DMS 273 (cell line): ENCODE measurements around the gene ANTXR2.

Experiments used
- DNase-seq: peaks from one replicate; lab custom pipeline; 2025; ENCODE audit not compliant: unreplicated experiment; lab: John Stamatoyannopoulos, UW

ANTXR2 gene

DNA sequence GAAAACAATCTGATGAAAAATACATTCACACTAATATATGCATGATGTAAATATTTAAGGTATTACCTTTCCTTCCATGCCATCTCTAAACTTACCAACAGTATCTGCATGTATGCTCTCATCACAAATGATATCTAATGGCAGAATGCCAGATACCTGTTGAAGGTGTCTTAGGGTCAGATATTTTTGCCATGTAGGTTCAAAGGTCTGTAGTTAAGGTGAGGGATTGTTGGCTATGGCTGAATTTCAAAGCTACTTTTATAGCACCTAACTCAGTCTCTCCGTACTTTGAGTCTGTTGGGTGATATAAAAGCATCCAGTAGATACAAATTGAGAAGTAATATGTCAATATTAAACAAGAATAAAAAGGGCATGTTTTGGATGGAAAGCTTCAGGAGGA lies 19.8 kb upstream of the ANTXR2 start:
- no peak for DNase-seq

DNA sequence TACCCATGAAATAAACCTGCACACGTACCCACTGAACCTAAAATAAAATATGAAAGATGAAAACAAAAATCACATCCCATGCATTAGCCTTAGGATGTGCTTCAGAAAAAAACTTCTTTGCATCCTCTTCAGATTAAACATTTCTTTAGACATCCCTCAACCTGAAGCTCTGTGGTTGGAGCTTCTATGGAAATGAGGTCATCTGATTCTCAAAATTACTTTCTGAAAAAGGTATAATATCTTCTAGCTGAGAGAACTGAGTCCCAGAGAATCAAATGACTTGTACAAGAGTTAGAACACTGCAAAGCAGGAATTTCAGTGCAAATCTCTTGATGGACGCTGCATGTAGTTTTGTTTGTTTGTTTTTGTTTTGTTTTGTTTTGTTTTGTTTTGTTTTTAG lies 19.1 kb upstream of the ANTXR2 start:
- DNase-seq: no peak

DNA sequence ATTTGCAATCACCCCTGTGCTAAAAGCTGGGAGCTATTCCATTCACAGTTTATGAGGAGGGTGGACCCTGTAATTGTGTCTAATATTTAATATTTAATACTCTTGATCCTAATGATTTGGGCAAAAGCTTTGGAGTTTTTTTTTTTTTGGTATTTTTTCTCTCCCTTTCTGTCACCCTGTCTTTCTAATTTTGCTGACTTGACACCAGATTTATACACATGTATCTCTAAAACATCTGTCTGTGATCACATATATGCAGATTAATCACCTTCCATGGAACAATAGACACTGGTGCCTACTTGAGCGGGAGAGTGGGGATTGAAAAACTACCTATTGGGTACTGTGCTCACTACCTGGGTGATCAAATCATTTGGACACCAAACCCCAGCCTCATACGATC lies 18.7 kb upstream of the ANTXR2 start:
- DNase-seq: no peak

DNA sequence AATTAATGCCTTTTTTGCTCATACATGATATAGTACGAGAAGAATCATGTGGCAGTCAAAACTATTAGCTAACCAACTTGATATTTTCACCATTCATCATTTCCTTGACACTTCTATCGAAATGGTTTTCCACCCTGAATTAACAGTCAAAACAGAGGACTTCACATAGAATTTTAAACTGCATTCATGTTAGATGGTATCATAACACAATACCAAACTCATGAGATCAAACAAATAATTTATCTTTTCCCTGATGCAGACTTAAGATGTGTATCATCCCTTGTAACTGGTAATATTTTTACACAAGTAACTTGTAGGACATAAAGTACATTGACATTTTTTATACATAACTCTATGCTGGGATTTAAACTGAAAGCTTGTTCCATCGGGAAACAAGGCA lies 18.2 kb upstream of the ANTXR2 start:
- no peak for DNase-seq

DNA sequence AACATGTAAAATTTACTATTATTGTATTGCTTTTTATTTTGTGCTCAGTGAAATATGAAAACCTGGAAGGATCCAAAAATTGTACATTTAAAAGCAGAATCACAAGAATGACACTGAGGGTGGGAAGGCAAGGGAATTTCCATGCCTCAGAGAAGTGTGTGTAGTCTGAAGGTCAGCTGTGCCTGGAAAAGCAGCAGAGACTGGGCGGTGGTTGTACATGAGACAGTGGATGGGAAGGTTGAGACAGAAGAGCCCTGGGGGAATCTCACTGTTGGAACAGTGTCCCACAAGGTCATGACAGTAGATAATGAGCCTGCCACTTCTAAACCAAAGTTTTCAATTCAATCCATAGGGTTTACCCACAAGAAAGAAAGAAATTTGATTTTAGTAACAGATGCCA lies 17.1 kb upstream of the ANTXR2 start:
- DNase-seq: no peak

DNA sequence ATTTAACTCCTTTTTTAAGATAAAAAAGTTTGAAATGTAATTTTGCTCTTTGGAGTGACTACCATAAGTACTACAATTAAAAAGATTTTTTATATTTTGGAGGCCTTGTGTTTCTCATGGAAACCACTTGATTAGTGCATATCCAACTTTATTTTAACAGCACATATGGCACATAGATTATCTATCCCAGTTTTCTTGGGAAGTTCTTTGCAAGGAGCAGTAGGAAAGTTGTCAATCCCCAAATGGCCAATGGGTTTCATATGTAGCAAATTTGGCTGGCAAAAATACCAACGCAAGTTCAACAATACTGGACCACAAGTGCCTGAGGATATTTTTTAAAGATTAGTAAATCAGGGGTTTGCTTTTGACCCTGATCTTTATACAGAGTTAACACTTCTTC lies 15.4 kb upstream of the ANTXR2 start:
- DNase-seq: no peak

DNA sequence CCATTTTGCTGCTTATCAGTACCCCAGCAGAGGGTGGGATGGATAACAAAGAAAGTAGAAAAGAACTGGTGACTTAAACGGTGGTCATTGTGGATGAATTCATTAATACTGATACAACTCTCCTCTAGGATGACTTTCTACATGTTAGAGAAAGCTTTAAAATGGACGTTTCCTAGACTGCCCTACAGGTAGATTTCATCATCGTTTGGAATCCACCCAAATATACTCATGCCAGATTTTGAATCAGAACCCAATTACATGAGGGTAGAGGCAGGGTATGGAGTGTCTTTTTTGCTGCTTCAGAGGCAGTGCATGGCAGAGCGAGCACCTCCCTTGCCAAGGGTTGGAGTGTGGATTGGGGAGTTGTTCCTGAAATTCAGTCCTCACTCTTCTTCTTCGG lies 13.3 kb upstream of the ANTXR2 start:
- DNase-seq: peak; percentile 8

DNA sequence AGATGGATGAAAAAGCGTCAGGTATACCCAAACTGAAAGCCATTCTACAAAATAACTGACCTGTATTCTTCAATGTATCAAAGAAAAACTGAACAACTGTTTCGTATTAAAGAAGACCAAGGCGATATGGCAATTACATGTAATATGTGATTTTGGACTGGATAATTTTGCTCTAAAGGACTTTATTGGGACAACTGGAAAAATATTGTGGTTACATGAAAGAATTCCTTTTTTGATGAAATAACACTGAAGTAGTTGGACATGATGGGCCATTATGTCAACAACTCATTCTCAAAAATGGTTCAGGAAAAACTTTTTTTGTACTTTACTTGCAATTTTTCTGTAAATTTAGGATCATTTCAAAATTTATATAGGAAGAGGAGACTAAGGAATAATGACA lies 12.1 kb upstream of the ANTXR2 start:
- no peak for DNase-seq

DNA sequence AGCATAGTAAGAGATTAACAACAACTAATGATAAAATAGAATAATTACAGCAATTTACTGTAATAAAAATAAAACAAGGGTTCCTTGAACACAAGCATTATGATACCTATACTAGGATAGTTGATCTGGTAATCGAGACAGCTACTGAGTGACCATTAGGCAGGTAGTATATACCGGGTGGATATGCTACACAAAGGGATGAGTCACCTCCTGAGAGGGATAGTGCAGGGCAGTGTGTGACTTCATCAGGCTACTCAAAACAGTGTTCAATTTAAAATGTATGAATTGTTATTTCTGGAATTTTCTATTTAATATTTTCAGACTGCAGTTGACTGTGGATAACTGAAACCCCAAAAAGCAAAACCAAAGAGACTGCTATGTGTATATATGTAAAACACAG lies 9.7 kb upstream of the ANTXR2 start:
- no peak for DNase-seq

DNA sequence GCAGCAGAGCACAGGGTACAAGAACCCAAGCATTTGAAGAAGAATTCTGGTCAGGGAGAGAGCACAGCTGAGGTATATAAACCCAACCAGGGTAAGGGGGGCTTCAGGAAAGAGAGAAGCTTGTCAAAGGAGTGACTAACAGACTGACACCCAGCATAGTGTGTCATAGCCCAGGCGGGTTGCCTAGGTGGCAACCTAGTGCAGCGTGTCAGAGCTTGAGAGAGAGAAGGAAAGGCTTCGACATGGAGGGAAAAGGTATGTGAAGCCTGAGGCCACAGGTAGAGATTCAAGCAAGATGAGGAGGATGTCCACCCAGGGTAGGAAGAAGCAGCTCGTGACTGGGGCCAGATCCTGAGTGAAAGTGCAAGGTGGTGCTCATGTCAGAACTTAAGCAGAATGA lies 8.5 kb upstream of the ANTXR2 start:
- DNase-seq: no peak

DNA sequence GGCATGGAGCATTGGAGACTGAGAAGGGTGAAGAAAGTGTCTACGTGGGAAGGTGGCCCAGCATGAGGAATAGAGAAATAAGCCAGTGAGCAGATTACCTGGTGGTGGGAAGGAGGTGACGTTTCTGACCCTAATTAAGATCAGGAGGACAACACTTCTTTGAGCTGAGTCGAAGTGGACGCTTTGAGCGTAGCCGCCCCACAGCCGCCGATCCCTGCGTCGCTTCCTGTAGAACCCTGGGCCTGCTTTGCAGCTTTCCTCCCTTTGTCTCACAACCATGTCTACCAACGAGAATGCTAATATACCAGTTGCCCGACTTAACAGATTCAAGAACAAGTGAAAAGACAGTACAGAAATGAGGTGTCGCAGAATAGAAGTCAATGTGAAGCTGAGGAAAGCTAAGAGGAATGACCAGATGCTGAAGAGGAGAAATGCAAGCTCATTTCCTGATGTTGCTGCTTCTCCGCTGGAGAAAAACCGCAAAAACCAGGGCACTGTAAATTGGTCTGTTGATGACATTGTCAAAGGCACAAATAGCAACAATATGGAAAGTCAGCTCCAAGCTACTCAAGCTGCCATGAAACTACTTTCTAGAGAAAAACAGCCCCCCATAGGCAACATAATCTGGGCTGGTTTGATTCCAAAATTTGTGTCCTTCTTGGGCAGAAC lies 6.4 kb upstream of the ANTXR2 start:
- no peak for DNase-seq

DNA sequence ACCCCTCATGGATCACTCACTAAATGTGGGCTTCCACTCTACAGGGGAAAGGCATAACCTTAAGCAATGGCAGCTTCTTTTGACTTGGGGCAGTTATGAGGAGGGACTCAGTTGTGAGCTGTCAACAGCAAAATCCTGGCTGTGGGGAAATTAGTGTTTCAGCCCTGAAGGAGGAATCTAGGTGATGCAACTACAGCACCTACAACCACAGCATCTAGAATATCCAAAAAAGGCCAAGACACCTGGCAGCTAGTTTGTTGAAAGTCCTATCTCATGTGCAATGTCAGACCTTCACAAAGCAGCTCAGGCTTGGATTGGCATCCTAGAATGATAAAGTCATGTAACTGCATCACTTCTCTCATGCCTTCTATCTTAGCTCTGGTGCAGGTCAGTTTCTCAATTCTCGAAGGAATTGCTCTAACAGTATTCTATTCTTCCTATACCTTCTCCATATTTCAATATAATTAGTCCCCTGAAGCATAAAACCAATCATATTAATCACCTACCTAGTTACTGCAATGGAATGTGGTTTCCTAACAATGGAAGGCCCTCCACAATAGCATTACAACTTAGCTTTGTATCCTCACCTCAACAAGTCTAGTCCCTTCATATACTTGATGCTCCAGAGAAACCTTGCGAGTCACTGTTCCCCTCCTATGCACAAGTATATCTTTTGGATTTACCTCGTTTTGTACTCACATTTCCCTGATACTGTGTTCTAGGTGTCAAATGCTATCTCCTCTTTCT lies 5.5 kb upstream of the ANTXR2 start:
- no peak for DNase-seq

DNA sequence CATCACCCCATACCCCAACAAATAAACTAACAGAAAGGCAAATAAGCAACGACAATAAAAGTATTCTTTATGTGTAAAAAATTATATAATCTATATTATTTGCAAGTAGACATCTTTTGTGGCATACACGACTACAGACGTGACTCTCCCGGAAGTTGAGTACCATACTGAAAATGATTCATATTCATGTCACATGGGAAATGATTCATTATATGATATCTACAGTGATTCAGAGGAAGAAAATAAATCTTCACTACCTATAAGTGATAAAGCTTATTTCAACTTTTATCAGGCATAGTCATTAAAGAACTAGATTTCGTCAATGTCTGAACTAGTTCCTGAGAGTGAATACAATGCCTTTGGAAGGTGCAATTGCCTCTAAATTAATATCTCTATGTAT lies 4.6 kb upstream of the ANTXR2 start:
- DNase-seq: no peak

DNA sequence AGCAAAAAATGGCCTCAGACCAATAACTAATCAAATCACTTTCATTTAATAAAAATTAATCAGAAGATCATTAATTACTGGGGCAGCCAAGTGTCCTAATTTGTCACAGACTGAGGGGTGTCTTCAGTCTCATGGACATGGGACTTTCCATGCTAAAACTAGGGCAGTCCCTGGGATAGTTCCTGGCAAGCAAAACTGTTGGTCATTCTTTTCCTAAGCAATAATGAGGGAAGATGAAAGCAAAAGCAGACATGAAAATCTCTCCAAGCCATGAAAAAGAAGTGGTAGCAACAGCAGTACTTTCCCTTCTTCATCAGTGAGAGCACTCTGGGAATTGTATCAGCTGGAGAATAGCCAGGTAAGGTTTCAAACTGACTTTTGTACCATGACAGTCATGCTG lies 3.7 kb upstream of the ANTXR2 start:
- no peak for DNase-seq

DNA sequence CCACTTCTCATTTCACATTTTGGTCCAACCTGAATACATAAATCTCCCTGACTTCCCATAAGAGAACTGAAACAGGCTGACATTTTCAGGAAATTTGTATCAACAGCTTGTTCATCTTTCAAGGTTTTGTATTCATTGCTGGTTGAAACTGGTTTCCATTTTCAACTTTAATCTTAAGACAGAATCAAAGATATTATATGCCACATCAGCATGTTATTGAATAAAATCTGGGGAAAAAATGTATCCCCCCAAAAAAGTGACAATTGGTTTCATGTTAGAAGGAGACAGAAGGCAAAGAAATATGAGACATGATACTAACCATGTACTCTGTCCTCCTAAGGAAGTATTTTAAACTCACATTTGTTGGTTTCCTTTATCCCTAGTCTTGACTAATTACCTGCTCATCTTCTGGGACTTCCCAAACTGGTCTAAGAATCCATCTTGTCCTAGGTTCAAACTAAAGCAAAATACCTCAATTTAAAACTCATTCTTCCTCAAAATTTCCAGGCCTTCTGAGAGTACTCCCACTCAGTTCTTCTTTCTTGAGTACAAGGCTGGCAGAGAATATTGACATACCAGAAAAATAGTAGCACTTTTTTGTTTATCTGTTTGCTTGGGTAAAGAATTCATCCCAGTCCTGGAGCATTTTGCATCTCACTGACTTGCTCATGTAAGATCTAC lies 3.1 kb upstream of the ANTXR2 start:
- DNase-seq: no peak

DNA sequence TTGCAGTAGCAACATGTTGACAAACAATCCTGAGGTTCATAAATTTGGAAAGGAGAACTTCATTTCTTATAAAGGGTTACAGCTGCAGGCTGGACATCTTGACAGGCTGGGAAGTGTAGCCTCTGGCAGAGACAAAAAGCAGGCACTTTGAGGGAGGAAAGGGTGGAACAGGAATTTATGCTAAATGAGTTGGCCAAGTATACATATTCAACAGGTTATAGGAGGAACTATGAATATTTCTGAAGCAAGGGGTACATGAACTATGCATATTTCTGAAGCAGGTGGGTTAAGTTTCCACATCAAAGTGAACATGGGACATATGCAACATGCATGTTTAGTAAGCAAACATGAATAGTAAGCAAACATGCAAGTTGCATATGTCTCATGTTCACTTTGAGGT lies 1.6 kb upstream of the ANTXR2 start:
- no peak for DNase-seq

DNA sequence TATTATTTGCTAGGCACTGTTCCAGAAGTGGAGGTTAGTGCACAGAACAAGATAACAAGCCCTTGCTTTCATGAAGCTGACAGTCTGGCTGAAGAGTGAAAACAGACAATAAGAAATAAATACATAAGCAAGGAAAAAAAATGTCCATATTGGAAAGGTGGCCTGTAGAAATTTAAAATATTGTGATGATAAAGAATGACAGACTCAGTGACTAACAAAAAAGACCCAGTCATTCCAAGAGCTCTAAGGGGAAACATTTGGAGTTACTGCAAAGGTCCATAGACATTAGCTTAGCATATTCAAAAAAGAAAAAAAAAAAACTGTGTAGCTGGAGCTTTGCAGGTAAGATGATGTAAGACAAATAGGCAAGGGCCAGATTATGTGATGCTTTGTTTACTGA lies 1.0 kb upstream of the ANTXR2 start:
- DNase-seq: no peak

DNA sequence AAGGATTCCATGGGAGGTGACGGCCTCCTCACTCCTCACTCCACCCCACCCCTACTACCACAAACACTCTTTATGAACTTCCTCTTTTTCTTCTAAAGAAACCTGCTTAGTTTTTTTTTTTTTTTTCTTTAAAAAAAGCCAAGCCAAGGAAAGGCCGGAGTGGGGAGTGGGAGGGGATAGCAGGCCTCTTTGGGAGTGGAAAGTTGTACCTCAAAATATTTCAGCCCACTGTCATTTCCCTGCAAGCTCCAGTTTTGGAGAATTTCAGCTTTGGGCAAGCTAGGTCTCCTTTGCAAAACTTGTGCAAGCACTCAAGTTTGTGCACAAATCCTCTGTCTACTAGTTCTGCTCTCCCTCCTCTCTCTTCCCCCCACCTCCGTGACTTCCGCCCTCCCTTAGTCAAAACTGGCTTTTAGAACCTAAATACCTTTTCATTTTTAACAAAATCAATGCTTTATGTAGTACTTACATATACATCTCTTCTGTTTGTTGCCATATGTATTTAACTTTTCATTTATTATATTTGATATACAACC lies 512 bp upstream of the ANTXR2 start:
- no peak for DNase-seq

DNA sequence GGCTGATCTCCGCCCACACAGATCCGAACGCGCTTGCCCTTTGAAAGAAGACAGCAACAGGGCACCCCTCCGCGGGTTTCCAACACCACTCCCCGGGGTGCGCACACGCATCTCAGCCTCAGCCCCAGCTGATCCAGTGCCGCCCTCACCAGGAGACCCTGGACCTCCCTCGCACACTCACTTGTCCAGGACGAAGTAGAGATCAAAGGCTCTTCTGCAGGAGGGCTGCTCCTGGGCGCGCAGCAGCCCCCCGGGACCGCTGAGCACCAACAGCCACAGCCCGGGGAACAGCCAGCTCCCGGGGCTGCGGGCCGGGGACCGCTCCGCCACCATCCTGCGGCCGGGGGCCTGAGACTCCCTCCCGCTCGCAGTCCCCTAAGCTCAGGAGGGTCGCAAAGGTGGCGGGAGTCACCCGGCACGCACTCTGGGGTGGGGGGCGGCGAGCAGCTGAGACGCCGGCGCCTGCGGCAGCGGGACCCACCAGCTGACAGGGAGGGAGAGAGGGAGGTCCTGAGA lies 743 bp downstream of the ANTXR2 start:
- DNase-seq: peak; percentile 68

DNA sequence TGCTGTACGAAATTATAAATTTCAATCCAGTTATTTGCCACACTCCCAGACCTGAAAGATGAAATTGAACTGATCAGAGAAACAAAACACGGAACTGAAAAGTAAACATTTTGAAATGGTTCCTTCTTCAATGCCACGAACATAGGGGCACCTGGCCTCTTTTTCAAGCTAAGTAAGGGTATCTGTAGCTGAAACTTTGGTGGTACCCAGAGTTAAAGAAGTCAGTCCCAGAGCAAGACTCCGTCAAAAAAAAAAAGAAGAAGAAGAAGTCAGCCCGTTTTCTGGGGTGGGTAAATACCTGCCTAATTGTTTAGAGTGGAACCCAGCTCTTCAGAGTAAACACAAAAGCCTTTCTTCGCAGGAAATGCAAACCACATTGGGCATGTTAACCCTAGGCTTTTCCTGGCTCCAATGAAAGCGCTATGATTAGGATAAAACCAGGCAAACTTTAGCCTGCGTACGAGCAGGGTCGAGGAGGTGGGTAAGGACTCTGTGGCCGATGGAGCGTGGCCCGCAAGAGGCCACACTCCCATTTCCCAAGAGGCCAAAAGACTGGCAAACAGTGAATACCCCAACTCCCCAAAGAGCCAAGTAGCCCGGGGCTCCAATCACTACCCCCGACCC lies 1.3 kb downstream of the ANTXR2 start:
- no peak for DNase-seq

DNA sequence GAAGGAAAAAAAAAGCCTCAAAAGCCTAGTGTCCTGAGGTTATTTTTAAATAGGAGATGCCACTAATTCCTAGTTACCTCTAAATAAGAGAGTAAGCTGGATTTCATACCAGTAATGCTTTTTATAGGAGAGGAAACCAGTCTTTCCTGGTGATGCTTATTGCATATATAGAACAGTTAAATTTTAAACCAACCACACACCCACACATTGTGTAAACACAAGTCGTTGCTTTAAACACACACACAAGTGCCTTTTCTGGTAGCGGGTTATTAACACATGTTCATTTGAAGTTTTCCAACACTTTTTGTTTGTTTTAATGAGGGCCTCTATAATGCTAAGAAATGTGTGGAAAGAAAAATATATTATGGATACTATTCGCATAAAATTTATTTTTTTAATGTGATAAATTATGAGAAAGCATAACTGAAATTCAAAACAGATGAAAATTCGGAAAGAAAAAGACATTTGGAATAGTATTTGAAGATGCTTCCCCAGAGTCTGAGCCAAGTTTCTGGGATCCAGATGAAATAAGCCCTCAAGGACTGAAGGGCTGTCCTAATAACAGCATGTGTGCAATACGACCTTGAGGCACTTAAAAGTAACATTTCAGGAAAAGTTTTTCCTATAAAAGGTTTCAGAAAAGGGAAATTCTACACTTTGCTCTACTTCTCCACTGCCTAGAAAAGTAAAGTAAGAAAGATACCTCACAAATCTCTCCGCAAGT lies 2.0 kb downstream of the ANTXR2 start:
- DNase-seq: no peak
